ENCODE results near the gene PKNOX2.

Gene PKNOX2

DNA sequence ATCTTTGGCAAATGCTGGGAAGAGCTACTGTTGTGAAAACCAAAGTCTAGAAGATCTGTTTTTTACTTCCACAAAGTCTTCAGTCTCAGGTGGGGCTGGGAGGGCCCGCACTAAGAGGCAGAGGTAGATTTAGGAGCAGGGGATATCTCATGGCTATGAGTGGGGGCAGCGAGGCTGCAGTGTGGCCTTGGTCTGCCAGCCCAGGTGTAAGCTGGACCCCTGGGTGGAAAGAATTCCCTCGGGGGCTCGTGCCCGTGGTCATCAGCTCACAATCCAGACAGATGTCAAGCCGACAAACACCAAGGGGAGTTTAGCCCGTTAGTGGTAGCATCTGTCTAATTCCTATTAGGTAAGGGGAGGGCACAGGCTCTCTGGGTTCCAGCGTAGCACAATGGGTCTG lies 9.0 kb downstream of the PKNOX2 start:
- H3K27ac Mint-ChIP-seq: no peak overlapping the region
- no peaks in the 10 kb centered on the region for H3K4me1 Mint-ChIP-seq
- ATAC-seq (ENCODE audit: low read depth) (no peak), DNase-seq (ENCODE audit: low spot score in 2 of 2) (no peak)
- no peaks in the 10 kb centered on the region for H3K36me3 Mint-ChIP-seq
- no peak overlapping the region for H3K4me3 Mint-ChIP-seq
- no peaks in the 10 kb centered on the region for H3K9me3 Mint-ChIP-seq
- peaks cover 35% of the 10 kb centered on the region for H3K27me3 Mint-ChIP-seq

DNA sequence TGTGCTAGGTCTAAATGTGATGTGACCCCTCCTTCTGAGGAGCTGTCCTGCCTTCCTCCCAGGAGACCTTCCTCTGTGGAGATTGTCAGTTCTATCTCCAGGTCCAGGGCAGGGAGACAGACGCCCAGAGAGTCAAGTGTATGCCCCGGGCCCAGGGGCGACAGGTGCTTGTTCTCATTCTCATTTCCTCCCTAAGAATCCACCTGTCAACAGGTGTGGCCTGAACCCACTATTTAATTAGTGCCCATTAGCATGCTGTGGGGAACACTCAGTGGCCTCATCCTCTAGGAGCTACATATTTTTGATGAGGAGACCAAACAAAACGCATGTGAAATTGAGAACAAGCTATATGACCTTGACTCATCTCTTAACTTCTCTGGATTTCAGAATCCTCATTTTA lies 9.5 kb downstream of the PKNOX2 start:
- no peak for ATAC-seq (ENCODE audit: low read depth)

GRCh38 chr11:125174686-125175085 lies 10.1 kb downstream of the PKNOX2 start:
- Mint-ChIP-seq H3K4me3 (no peak overlapping the region), H3K36me3 (no peaks in the 10 kb centered on the region), H3K27me3 (peaks cover 30% of the 10 kb centered on the region), H3K27ac (no peak overlapping the region), H3K9me3 (no peaks in the 10 kb centered on the region), H3K4me1 (no peaks in the 10 kb centered on the region)
- no peak for ATAC-seq (ENCODE audit: low read depth)
- DNase-seq (ENCODE audit: low spot score in 2 of 2): no peak

More for the DNA sequence above, 9.5 kb downstream of the PKNOX2 start:
- peaks cover 32% of the 10 kb centered on the region for H3K27me3 Mint-ChIP-seq
- H3K4me1 Mint-ChIP-seq: no peaks in the 10 kb centered on the region
- H3K27ac Mint-ChIP-seq: no peak overlapping the region
- H3K36me3 Mint-ChIP-seq: no peaks in the 10 kb centered on the region
- DNase-seq (ENCODE audit: low spot score in 2 of 2): no peak
- H3K9me3 Mint-ChIP-seq: no peaks in the 10 kb centered on the region
- H3K4me3 Mint-ChIP-seq: no peak overlapping the region

DNA sequence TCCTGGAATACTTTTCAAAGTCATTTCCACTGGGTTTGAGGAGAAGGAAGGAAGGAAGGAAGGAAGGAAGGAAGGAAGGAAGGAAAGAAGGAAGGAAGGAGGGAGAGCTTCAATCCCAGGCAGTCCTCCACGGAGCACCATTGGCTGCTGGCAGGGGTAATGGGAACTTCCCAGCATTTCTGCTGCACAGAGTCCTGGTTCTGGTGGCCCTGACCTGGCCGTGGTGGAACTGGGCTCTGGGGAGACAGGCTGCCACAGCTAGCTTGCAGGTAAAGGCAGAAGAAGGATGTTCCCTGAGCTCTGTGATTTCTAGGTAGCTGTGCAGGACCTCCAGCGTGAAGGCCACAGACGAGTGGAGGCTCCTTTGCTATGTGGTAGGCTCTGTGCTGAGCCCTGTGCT lies 10.6 kb downstream of the PKNOX2 start:
- H3K9me3 Mint-ChIP-seq: no peaks in the 10 kb centered on the region
- H3K4me1 Mint-ChIP-seq: no peaks in the 10 kb centered on the region
- H3K27ac Mint-ChIP-seq: no peak overlapping the region
- H3K4me3 Mint-ChIP-seq: no peak overlapping the region
- DNase-seq (ENCODE audit: low spot score in 2 of 2) (no peak), ATAC-seq (ENCODE audit: low read depth) (no peak)
- H3K36me3 Mint-ChIP-seq: no peaks in the 10 kb centered on the region
- H3K27me3 Mint-ChIP-seq: peaks cover 30% of the 10 kb centered on the region

DNA sequence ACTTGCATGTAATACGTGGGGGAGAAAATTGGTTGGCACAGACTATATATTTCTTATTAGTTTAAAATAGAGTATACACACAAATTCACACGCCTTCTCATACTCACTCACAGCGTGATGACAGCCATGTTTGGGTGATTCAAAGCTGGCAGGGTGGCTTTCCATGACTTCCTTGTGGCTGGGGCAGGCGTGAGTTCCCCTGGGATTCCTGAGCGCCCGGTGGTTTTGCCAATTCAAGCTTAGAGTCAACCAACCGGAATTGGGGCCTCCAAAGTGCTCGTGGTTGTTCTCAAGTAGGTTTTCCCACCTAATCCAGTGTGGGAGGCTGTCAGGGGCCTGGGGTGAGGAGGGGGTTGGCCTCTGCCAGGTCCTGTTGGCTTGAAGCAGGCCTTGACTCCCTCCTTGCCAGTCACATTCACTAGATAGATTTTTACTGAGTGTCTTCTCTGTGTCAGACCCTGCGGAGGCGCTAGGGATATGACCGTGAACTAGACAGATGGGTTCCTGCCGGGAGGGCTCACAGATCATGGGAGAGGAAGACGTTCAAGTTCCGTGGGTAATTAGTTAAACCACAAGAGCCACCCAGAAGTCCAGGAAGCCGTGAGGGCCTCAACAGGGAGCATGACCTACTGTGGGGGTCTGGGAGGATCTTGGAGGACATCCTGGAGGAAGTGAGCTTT lies 11.5 kb downstream of the PKNOX2 start:
- Mint-ChIP-seq H3K36me3 (no peaks in the 10 kb centered on the region), H3K27ac (no peak overlapping the region), H3K4me3 (no peak overlapping the region), H3K4me1 (no peaks in the 10 kb centered on the region), H3K9me3 (no peaks in the 10 kb centered on the region), H3K27me3 (peaks cover 27% of the 10 kb centered on the region)
- DNase-seq (ENCODE audit: low spot score in 2 of 2) (no peak), ATAC-seq (ENCODE audit: low read depth) (no peak)

- no peak overlapping the region for H3K27ac Mint-ChIP-seq
- H3K9me3 Mint-ChIP-seq: no peaks in the 10 kb centered on the region
- H3K4me1 Mint-ChIP-seq: no peaks in the 10 kb centered on the region
- ATAC-seq (ENCODE audit: low read depth): no peak
- DNase-seq (ENCODE audit: low spot score in 2 of 2): no peak
- H3K4me3 Mint-ChIP-seq: no peak overlapping the region
- H3K27me3 Mint-ChIP-seq: peaks cover 24% of the 10 kb centered on the region
- no peaks in the 10 kb centered on the region for H3K36me3 Mint-ChIP-seq
These were observed 12.3 kb downstream of the PKNOX2 start for GRCh38 chr11:125176866-125177265.

DNA sequence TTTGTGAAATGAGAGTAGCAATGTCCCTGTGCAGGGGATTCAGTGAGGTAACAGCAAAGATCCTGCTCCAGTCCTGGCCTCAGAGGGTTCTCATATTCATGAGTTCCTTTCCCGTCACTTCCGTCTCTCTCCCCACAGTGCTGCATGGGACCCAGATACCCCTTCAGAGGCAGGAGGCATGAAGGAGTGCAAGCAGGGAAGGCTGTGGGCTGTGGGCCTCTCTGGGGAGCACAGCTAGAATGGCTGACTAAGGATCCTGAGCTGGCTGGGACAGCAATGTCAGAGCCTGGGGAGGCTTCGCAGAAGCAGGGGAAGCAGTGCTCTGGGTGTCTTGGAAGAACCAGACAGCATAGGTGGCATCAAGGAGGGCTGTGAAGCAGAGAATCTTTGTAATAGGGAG lies 13.0 kb downstream of the PKNOX2 start:
- H3K27me3 Mint-ChIP-seq: peaks cover 22% of the 10 kb centered on the region
- H3K36me3 Mint-ChIP-seq: no peaks in the 10 kb centered on the region
- no peak overlapping the region for H3K4me3 Mint-ChIP-seq
- ATAC-seq (ENCODE audit: low read depth): no peak
- no peaks in the 10 kb centered on the region for H3K4me1 Mint-ChIP-seq
- no peaks in the 10 kb centered on the region for H3K9me3 Mint-ChIP-seq
- no peak overlapping the region for H3K27ac Mint-ChIP-seq
- no peak for DNase-seq (ENCODE audit: low spot score in 2 of 2)

DNA sequence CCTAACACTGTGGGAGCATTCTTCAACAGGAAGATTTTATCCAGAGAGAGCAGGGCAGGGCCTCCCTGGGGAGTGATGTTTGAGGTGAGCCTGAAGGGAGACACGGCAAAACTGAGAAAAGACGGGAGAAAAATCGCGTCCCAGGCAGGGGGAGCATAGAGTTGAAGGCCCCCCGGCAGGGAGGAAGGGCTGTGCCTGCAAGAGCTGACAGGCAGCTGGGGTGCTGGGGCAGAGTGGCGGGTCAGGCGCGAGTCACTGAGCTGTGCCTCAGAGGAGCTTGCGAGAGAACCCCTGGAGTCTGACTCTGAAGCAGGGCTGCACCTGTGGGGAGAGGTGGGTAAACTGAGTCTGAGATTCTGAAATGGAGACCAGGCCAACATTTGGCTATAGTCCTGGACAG lies 14.8 kb downstream of the PKNOX2 start:
- no peak overlapping the region for H3K4me3 Mint-ChIP-seq
- peaks cover 22% of the 10 kb centered on the region for H3K27me3 Mint-ChIP-seq
- no peaks in the 10 kb centered on the region for H3K4me1 Mint-ChIP-seq
- DNase-seq (ENCODE audit: low spot score in 2 of 2): no peak
- no peak for ATAC-seq (ENCODE audit: low read depth)
- H3K36me3 Mint-ChIP-seq: no peaks in the 10 kb centered on the region
- no peaks in the 10 kb centered on the region for H3K9me3 Mint-ChIP-seq
- no peak overlapping the region for H3K27ac Mint-ChIP-seq

DNA sequence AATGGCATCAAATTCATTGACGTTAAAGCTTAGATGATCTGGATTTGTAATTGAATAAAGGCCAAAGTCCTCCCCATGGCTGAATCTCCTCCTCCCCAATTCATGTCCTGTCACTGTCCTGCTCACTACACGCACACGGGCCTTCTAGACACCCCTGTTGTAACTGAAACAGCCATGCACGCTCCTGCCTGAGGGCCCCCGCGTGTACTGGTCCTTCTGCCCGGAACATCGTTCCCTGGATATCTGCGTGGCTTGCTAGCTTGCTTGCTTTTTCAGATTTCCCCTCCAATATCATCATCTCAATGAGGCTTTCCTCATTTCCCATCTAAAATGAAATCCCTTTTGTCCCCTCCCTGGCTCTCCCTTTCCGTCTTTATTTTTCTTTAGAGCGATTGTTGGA lies 15.3 kb downstream of the PKNOX2 start:
- peaks cover 20% of the 10 kb centered on the region for H3K27me3 Mint-ChIP-seq
- no peak overlapping the region for H3K4me3 Mint-ChIP-seq
- no peaks in the 10 kb centered on the region for H3K36me3 Mint-ChIP-seq
- no peak for DNase-seq (ENCODE audit: low spot score in 2 of 2)
- ATAC-seq (ENCODE audit: low read depth): no peak
- H3K4me1 Mint-ChIP-seq: no peaks in the 10 kb centered on the region
- H3K9me3 Mint-ChIP-seq: no peaks in the 10 kb centered on the region
- no peak overlapping the region for H3K27ac Mint-ChIP-seq

GRCh38 chr11:125180413-125181305 lies 16.1 kb downstream of the PKNOX2 start:
- H3K27ac Mint-ChIP-seq: no peak overlapping the region
- no peaks in the 10 kb centered on the region for H3K4me1 Mint-ChIP-seq
- no peak overlapping the region for H3K4me3 Mint-ChIP-seq
- H3K36me3 Mint-ChIP-seq: no peaks in the 10 kb centered on the region
- H3K9me3 Mint-ChIP-seq: no peaks in the 10 kb centered on the region
- DNase-seq (ENCODE audit: low spot score in 2 of 2) (no peak), ATAC-seq (ENCODE audit: low read depth) (no peak)
- H3K27me3 Mint-ChIP-seq: peaks cover 15% of the 10 kb centered on the region

DNA sequence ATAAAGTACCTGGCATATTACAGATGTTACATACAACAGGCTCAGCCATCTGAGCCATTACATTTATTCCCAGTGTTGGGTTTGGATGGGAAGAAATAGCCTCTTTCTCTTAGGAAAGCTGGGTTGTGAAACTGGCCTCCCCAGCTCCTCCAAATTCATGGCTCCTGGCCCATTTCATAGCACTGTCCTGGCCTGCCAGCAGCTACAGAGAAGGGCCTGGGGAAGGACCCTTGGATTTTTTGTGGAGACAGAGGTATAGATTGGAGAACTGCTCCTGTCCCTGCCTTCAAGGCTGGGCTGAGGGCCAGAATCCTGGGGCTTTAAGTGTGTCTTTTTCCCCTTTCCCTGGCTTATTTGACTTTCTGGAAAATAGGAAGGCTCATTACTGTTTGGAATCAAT lies 18.0 kb downstream of the PKNOX2 start:
- H3K27ac Mint-ChIP-seq: no peak overlapping the region
- no peak overlapping the region for H3K4me3 Mint-ChIP-seq
- H3K4me1 Mint-ChIP-seq: no peaks in the 10 kb centered on the region
- DNase-seq (ENCODE audit: low spot score in 2 of 2): no peak
- H3K27me3 Mint-ChIP-seq: peaks cover 11% of the 10 kb centered on the region
- no peaks in the 10 kb centered on the region for H3K36me3 Mint-ChIP-seq
- no peak for ATAC-seq (ENCODE audit: low read depth)
- no peaks in the 10 kb centered on the region for H3K9me3 Mint-ChIP-seq

- H3K36me3 Mint-ChIP-seq: no peaks in the 10 kb centered on the region
- H3K27ac Mint-ChIP-seq: no peak overlapping the region
- H3K4me3 Mint-ChIP-seq: no peak overlapping the region
- H3K9me3 Mint-ChIP-seq: no peaks in the 10 kb centered on the region
- peaks cover 11% of the 10 kb centered on the region for H3K27me3 Mint-ChIP-seq
- DNase-seq (ENCODE audit: low spot score in 2 of 2) (no peak), ATAC-seq (ENCODE audit: low read depth) (no peak)
- no peaks in the 10 kb centered on the region for H3K4me1 Mint-ChIP-seq
These were observed 19.1 kb downstream of the PKNOX2 start for GRCh38 chr11:125183641-125184040.

- H3K27me3 Mint-ChIP-seq: peaks cover 28% of the 10 kb centered on the region
- no peaks in the 10 kb centered on the region for H3K36me3 Mint-ChIP-seq
- H3K4me1 Mint-ChIP-seq: no peaks in the 10 kb centered on the region
- no peak for DNase-seq (ENCODE audit: low spot score in 2 of 2)
- H3K4me3 Mint-ChIP-seq: no peak overlapping the region
- no peaks in the 10 kb centered on the region for H3K9me3 Mint-ChIP-seq
- ATAC-seq (ENCODE audit: low read depth): no peak
- no peak overlapping the region for H3K27ac Mint-ChIP-seq
These were observed 23.5 kb downstream of the PKNOX2 start for GRCh38 chr11:125188021-125188420.

DNA sequence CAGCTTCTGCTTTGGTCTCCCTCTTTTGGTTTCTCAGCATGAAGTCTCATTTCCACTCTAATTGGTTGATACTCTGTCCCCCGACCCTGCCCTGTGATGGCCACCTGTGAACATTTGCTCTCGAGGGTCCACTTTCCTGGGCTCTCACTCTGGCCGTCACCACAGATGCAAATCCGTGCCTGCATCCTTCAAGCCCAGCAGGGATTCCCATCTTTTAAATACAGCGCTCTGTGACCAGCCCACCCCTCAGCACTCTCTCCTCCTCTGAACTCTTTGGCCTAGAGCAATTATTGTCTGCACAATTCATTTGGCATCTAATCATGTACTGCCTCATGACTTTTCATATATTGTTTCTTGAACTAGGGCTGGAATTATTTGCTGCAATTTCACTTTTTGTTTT lies 26.0 kb downstream of the PKNOX2 start:
- no peak for DNase-seq (ENCODE audit: low spot score in 2 of 2)
- Mint-ChIP-seq H3K36me3 (no peaks in the 10 kb centered on the region), H3K4me3 (no peak overlapping the region), H3K27me3 (peaks cover 30% of the 10 kb centered on the region), H3K27ac (no peak overlapping the region), H3K9me3 (peaks cover 8% of the 10 kb centered on the region), H3K4me1 (no peaks in the 10 kb centered on the region)
- no peak for ATAC-seq (ENCODE audit: low read depth)

DNA sequence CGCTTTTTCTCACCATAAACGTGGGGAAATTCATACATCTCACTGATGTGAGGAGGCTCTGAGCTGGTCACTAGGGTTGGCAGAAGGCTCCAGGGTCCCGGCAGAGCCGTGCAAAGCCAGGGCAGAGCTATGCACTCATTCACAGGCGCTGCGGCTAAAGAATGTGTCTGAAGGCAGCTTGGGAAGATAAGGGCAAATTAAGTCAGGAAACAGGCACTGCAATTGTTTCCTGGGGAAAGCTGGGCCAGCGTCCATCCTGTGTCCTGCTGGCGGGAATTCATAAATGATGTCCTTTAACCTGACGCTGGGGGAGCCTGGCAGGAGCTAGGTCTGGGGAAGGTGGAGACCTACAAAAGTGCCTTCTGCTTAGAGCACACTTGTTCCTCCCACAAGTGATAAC lies 27.6 kb downstream of the PKNOX2 start:
- no peaks in the 10 kb centered on the region for H3K36me3 Mint-ChIP-seq
- H3K27ac Mint-ChIP-seq: no peak overlapping the region
- no peaks in the 10 kb centered on the region for H3K4me1 Mint-ChIP-seq
- peaks cover 8% of the 10 kb centered on the region for H3K9me3 Mint-ChIP-seq
- peaks cover 29% of the 10 kb centered on the region for H3K27me3 Mint-ChIP-seq
- ATAC-seq (ENCODE audit: low read depth): no peak
- no peak overlapping the region for H3K4me3 Mint-ChIP-seq
- no peak for DNase-seq (ENCODE audit: low spot score in 2 of 2)
